Type B pancreatic cell (in vitro differentiated cells): ENCODE results near the gene MRPS31. TPM values are rescaled to one million over a fixed set of nuclear protein-coding genes. Genes with fewer than 3 reads are reported as not detected.

Source experiments
- DNase-seq: peaks from one replicate; pipeline ENCODE4 v3.0.0; 2021; ENCODE audit warnings: mixed read lengths; ENCODE audit not compliant: unreplicated experiment; ENCODE audit errors: extremely low spot score
- H3K27ac Mint-ChIP-seq: 2 replicates; pipeline ENCODE4 v1.8.0; 2021; ENCODE audit warnings: mild to moderate bottlenecking, mixed read lengths
- H3K27me3 Mint-ChIP-seq: 2 replicates; pipeline ENCODE4 v1.8.0; 2021; ENCODE audit warnings: mixed read lengths
- H3K36me3 Mint-ChIP-seq: 2 replicates; pipeline ENCODE4 v1.8.0; 2021; ENCODE audit warnings: mixed read lengths
- H3K4me1 Mint-ChIP-seq: one replicate; pipeline ENCODE4 v1.8.0; 2021; ENCODE audit warnings: mixed read lengths; ENCODE audit not compliant: unreplicated experiment
- H3K4me3 Mint-ChIP-seq: 2 replicates; pipeline ENCODE4 v1.8.0; 2021; ENCODE audit warnings: mild to moderate bottlenecking, mixed read lengths
- H3K9me3 Mint-ChIP-seq: 2 replicates; pipeline ENCODE4 v1.8.0; 2021; ENCODE audit warnings: mixed read lengths
- CTCF ChIP-seq: fragments of 200-600 bp; sonication (generic); conservative IDR thresholded peaks from 2 replicates; pipeline ENCODE4 v1.5.0; 2021; ENCODE audit warnings: antibody characterized with exemption, mild to moderate bottlenecking
- total RNA-seq: library from RNA; stranded (reverse); gene quantifications from 2 replicates; pipeline ENCODE4 v1.2.1, GENCODE V29; 2021; ENCODE audit warnings: low replicate concordance

The MRPS31 gene
- total RNA-seq, 1 donor from 2014 or later: 33.6 TPM

GRCh38 chr13:40764587-40765403 lies 6.2 kb downstream of the MRPS31 start:
- Mint-ChIP-seq H3K9me3 (no peaks in the 10 kb centered on the region), H3K36me3 (peaks cover 2% of the 10 kb centered on the region), H3K4me3 (no peak overlapping the region), H3K27me3 (no peaks in the 10 kb centered on the region), H3K4me1 (peaks cover 8% of the 10 kb centered on the region), H3K27ac (no peak overlapping the region)
- no peak for TF ChIP-seq CTCF
- no peak for DNase-seq

DNA sequence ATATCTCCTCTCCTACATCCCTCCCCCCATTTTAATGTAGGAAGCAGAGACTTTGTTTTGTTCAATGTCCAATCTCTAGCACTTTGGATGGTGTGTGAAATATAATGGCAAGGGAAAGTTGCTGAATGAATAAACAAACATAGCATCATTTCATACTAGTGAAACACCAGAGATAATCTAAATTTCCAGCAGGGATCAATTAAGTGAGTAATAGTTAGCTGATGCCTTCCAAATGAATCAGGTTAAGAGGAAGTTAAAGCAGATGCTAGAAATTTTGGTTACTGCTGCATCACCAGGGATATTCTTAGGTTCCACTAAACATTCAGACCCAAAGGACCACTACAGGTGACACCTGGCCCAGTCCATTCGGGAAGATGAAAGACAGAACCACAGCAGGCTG lies 8.1 kb downstream of the MRPS31 start:
- TF ChIP-seq CTCF: no peak
- Mint-ChIP-seq H3K4me1 (no peaks in the 10 kb centered on the region), H3K4me3 (no peak overlapping the region), H3K27ac (no peak overlapping the region), H3K27me3 (no peaks in the 10 kb centered on the region), H3K9me3 (no peaks in the 10 kb centered on the region), H3K36me3 (peaks cover 4% of the 10 kb centered on the region)
- DNase-seq: no peak

- DNase-seq: no peak
- Mint-ChIP-seq H3K27me3 (no peaks in the 10 kb centered on the region), H3K4me1 (peaks cover 4% of the 10 kb centered on the region), H3K4me3 (no peak overlapping the region), H3K9me3 (no peaks in the 10 kb centered on the region), H3K36me3 (peaks cover 4% of the 10 kb centered on the region), H3K27ac (no peak overlapping the region)
- TF ChIP-seq CTCF: no peak
These were observed 12.2 kb downstream of the MRPS31 start for GRCh38 chr13:40758811-40759210.

- H3K9me3 Mint-ChIP-seq: no peaks in the 10 kb centered on the region
- TF ChIP-seq CTCF: no peak
- H3K27ac Mint-ChIP-seq: no peak overlapping the region
- peaks cover 10% of the 10 kb centered on the region for H3K36me3 Mint-ChIP-seq
- H3K4me3 Mint-ChIP-seq: no peak overlapping the region
- DNase-seq: no peak
- H3K4me1 Mint-ChIP-seq: peaks cover 4% of the 10 kb centered on the region
- no peaks in the 10 kb centered on the region for H3K27me3 Mint-ChIP-seq
These were observed 14.9 kb downstream of the MRPS31 start for GRCh38 chr13:40756042-40756441.

DNA sequence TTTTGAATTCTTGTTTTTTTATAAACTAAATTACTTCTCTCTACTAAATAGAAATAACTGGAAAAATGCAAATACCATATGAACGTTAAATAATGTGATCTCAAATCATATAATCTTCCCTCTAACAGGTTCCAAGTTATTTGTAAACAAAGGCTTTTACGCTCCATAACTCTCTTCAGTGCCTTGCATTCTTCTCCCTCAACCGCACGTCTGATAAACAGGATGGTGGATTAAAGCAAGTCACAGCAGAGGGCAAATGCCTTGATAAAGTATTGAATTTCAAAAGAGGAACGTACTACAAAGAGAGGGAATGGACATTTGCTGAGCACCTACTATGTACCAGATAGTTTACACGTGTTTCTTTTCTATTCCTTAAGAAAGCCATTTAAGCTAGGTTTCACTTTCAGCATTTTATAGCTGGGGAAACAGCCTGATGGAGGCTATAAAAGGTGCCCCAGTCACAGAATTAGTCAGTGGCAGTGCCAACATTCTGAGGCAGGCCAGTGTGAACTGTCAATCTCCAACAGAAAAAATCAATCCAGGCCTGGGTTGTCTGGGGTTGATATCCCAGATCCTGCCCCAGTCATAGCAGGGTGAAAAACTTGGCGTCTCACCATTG lies 15.8 kb downstream of the MRPS31 start:
- no peak for TF ChIP-seq CTCF
- Mint-ChIP-seq H3K9me3 (no peaks in the 10 kb centered on the region), H3K4me1 (peaks cover 4% of the 10 kb centered on the region), H3K27me3 (no peaks in the 10 kb centered on the region), H3K4me3 (no peak overlapping the region), H3K36me3 (peaks cover 10% of the 10 kb centered on the region), H3K27ac (no peak overlapping the region)
- DNase-seq: no peak
